Measurements from ENCODE around the gene NCBP2.
"Not testable (repeated sequence)": the region's sequence is repeated elsewhere in the genome, so short reads cannot be mapped to it uniquely, and the experiment has no call there.

NCBP2 gene

GRCh38 chr3:196947860-196948441, 5.6 kb upstream of the NCBP2 start:
- H3K79me2 ChIP-seq (ENCODE audit: insufficient read depth, low read depth): peaks cover 21% of the 10 kb centered on the region
- H3K4me3 ChIP-seq (IDR thresholded peaks at IDR 0.05; ENCODE audit: insufficient read depth, low read depth, low read length): no peak overlapping the region
- no peaks in the 10 kb centered on the region for H3K27me3 ChIP-seq (ENCODE audit: insufficient read depth, low read depth)
- no peak overlapping the region for H3K9ac ChIP-seq
- H4K20me1 ChIP-seq (ENCODE audit: insufficient read depth): no peaks in the 10 kb centered on the region
- no peaks in the 10 kb centered on the region for H3K36me3 ChIP-seq (ENCODE audit: insufficient read depth)
- no peak for TF ChIP-seq CTCF (conservative IDR thresholded peaks at IDR 0.05; ENCODE audit: low read depth, low read length)
- no peak overlapping the region for H3K27ac ChIP-seq
- H3K4me2 ChIP-seq: no peak overlapping the region
- no peak overlapping the region for H2AFZ ChIP-seq (ENCODE audit: low read depth)
- H3K4me1 ChIP-seq (ENCODE audit: low read depth, poor library complexity, severe bottlenecking): no peaks in the 10 kb centered on the region

- Histone ChIP-seq H3K27ac (no peak overlapping the region), H3K4me1 (ENCODE audit: low read depth, poor library complexity, severe bottlenecking) (no peaks in the 10 kb centered on the region), H3K36me3 (ENCODE audit: insufficient read depth) (no peaks in the 10 kb centered on the region), H3K9ac (no peak overlapping the region), H4K20me1 (ENCODE audit: insufficient read depth) (no peaks in the 10 kb centered on the region), H2AFZ (ENCODE audit: low read depth) (no peak overlapping the region), H3K27me3 (ENCODE audit: insufficient read depth, low read depth) (no peaks in the 10 kb centered on the region), H3K79me2 (ENCODE audit: insufficient read depth, low read depth) (peaks cover 26% of the 10 kb centered on the region), H3K4me3 (IDR thresholded peaks at IDR 0.05; ENCODE audit: insufficient read depth, low read depth, low read length) (no peak overlapping the region), H3K4me2 (no peak overlapping the region)
- no peak for TF ChIP-seq CTCF (conservative IDR thresholded peaks at IDR 0.05; ENCODE audit: low read depth, low read length)
These were observed 5.0 kb upstream of the NCBP2 start for GRCh38 chr3:196947136-196947859.

GRCh38 chr3:196944037-196944790, 1.9 kb upstream of the NCBP2 start:
- H3K4me3 ChIP-seq (IDR thresholded peaks at IDR 0.05; ENCODE audit: insufficient read depth, low read depth, low read length); H3K9ac ChIP-seq; H3K27me3 ChIP-seq (ENCODE audit: insufficient read depth, low read depth); H4K20me1 ChIP-seq (ENCODE audit: insufficient read depth); H2AFZ ChIP-seq (ENCODE audit: low read depth); H3K36me3 ChIP-seq (ENCODE audit: insufficient read depth); H3K27ac ChIP-seq: not testable (repeated sequence)
- peaks cover 56% of the 10 kb centered on the region for H3K79me2 ChIP-seq (ENCODE audit: insufficient read depth, low read depth)
- peak overlapping the region; percentile 97 for H3K4me2 ChIP-seq
- H3K4me1 ChIP-seq (ENCODE audit: low read depth, poor library complexity, severe bottlenecking): peaks cover 20% of the 10 kb centered on the region

- H3K4me3 ChIP-seq (IDR thresholded peaks at IDR 0.05; ENCODE audit: insufficient read depth, low read depth, low read length): peak overlapping the region; percentile 94
- H2AFZ ChIP-seq (ENCODE audit: low read depth): peak overlapping the region; percentile 55
- peak overlapping the region; percentile 97 for H3K4me2 ChIP-seq
- H3K27ac ChIP-seq: peak overlapping the region; percentile 92
- H3K9ac ChIP-seq: peak overlapping the region; percentile 92
- H3K36me3 ChIP-seq (ENCODE audit: insufficient read depth): peaks cover 11% of the 10 kb centered on the region; the same call in 1 of the 2 replicates
- no peak for TF ChIP-seq CTCF (conservative IDR thresholded peaks at IDR 0.05; ENCODE audit: low read depth, low read length)
- H4K20me1 ChIP-seq (ENCODE audit: insufficient read depth): no peaks in the 10 kb centered on the region
- peaks cover 69% of the 10 kb centered on the region for H3K79me2 ChIP-seq (ENCODE audit: insufficient read depth, low read depth)
- no peaks in the 10 kb centered on the region for H3K27me3 ChIP-seq (ENCODE audit: insufficient read depth, low read depth)
- peaks cover 20% of the 10 kb centered on the region for H3K4me1 ChIP-seq (ENCODE audit: low read depth, poor library complexity, severe bottlenecking)
These were observed 568 bp upstream of the NCBP2 start for GRCh38 chr3:196942915-196943277.

Measured in KMS-11 (cell line).